ENCODE measurements around the gene KPNA6.

GRCh38 chr1:32111040-32111623 lies 3.3 kb downstream of the KPNA6 start:
- TF ChIP-seq POLR2A (IDR thresholded peaks at IDR 0.05) (no peak), CTCF (IDR thresholded peaks at IDR 0.05) (no peak)

All from uterus (tissue), 2 donors.